Tibial artery (tissue), 4 donors: ENCODE results near the gene ASRGL1.

Experiments used
- DNase-seq, 2 donors: peaks; one replicate each; pipeline ENCODE4 v3.0.0-alpha.2; 2019
- H3K27ac ChIP-seq, 2 donors: fragments of 200-600 bp; sonication (generic) in 1 of 2; 1 replicate in 1 of 2; 2 replicates in 1 of 2; pipeline ENCODE4 v1.5.1; 2018 to 2019; ENCODE audit warnings: mild to moderate bottlenecking in 1 of 2
- H3K27me3 ChIP-seq, 2 donors: fragments of 200-600 bp; sonication (generic) in 1 of 2; one replicate each; pipeline versions ENCODE4 v1.5.1 to v1.6.0; 2016 to 2019
- H3K36me3 ChIP-seq, 3 donors: fragments of 200-600 bp; sonication (generic) in 2 of 3; one replicate each; pipeline ENCODE4 v1.5.1; 2016 to 2019; ENCODE audit warnings: mild to moderate bottlenecking in 2 of 3
- H3K4me1 ChIP-seq, 4 donors: fragments of 200-600 bp; sonication (generic) in 2 of 4; 1 replicate in 3 of 4; 2 replicates in 1 of 4; pipeline ENCODE4 v1.5.1; 2016 to 2019
- H3K4me3 ChIP-seq, 2 donors: fragments of 200-600 bp; sonication (generic) in 1 of 2; 1 replicate in 1 of 2; 2 replicates in 1 of 2; pipeline ENCODE4 v1.5.1; 2018 to 2019; ENCODE audit warnings: mild to moderate bottlenecking in 2 of 2
- H3K9me3 ChIP-seq, 3 donors: fragments of 200-600 bp; sonication (generic) in 1 of 3; one replicate each; pipeline ENCODE4 v1.5.1; 2016 to 2019
- CTCF ChIP-seq, 2 experiments: fragments of 200-600 bp in 1 of 2; fragments of 450-650 bp in 1 of 2; IDR thresholded peaks; one replicate each; pipeline ENCODE4 v1.5.1; 2017 to 2019; ENCODE audit warnings: antibody characterized with exemption in 2 of 2, mild to moderate bottlenecking in 1 of 2, moderate library complexity in 1 of 2
- intact Hi-C: fragments of 100-400 bp; cut with DNase I; formaldehyde crosslinking; loops from one replicate; pipeline ENCODE4 v1.15.0; 2023; ENCODE audit warnings: low total_unique reads

Gene ASRGL1

GRCh38 chr11:62400760-62401159 is 63.5 kb downstream of the ASRGL1 start:
- peak; percentile 75 to 93 for DNase-seq
- peak overlapping the region; percentile 79 to 82 for H3K27ac ChIP-seq
- peaks cover 8 to 69% (median 60%) of the 10 kb centered on the region in 4 donors for H3K4me1 ChIP-seq
- intact Hi-C loops, result no loop called here
- no peaks in the 10 kb centered on the region for H3K36me3 ChIP-seq
- no peaks in the 10 kb centered on the region for H3K27me3 ChIP-seq
- no peak overlapping the region for H3K4me3 ChIP-seq
- H3K9me3 ChIP-seq, result no peaks in the 10 kb centered on the region
- no peak for TF ChIP-seq CTCF (IDR thresholded peaks at IDR 0.05)

GRCh38 chr11:62401356-62401755 is 64.1 kb downstream of the ASRGL1 start:
- intact Hi-C loops, result no loop called here
- no peaks in the 10 kb centered on the region for H3K9me3 ChIP-seq
- TF ChIP-seq CTCF (IDR thresholded peaks at IDR 0.05), result no peak
- no peaks in the 10 kb centered on the region for H3K36me3 ChIP-seq
- no peaks in the 10 kb centered on the region for H3K27me3 ChIP-seq
- H3K27ac ChIP-seq, result peak overlapping the region; percentile 79 to 82
- H3K4me3 ChIP-seq, result no peak overlapping the region
- H3K4me1 ChIP-seq, result peaks cover 8 to 64% (median 58%) of the 10 kb centered on the region in 4 donors
- no peak for DNase-seq

DNA sequence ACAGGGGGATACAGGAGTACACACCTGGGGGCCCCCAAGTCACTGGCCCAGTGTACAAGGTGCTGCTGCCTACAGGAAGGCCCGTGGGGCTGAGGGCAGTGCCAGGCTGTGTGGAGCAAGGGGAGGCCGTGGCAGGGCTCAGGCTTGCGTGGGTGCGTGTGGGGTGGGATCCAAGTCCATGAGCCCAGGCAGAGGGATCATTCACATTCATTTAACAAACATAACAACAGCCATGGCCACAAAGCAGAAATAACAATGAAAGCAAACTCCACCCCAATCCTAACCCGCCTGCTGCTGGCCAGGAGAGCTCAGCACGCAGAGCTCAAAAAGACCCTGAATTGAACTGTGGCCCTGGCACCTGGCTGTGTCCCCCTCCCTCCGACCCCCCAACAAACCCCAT is 64.6 kb downstream of the ASRGL1 start:
- no peaks in the 10 kb centered on the region for H3K27me3 ChIP-seq
- peaks cover 8 to 64% (median 57%) of the 10 kb centered on the region in 4 donors for H3K4me1 ChIP-seq
- no peak for DNase-seq
- intact Hi-C loops, result no loop called here
- no peak for TF ChIP-seq CTCF (IDR thresholded peaks at IDR 0.05)
- no peaks in the 10 kb centered on the region for H3K9me3 ChIP-seq
- H3K4me3 ChIP-seq, result peak overlapping the region; percentile 17 to 36
- H3K27ac ChIP-seq, result peak overlapping the region; percentile 79 to 82
- no peaks in the 10 kb centered on the region for H3K36me3 ChIP-seq

DNA sequence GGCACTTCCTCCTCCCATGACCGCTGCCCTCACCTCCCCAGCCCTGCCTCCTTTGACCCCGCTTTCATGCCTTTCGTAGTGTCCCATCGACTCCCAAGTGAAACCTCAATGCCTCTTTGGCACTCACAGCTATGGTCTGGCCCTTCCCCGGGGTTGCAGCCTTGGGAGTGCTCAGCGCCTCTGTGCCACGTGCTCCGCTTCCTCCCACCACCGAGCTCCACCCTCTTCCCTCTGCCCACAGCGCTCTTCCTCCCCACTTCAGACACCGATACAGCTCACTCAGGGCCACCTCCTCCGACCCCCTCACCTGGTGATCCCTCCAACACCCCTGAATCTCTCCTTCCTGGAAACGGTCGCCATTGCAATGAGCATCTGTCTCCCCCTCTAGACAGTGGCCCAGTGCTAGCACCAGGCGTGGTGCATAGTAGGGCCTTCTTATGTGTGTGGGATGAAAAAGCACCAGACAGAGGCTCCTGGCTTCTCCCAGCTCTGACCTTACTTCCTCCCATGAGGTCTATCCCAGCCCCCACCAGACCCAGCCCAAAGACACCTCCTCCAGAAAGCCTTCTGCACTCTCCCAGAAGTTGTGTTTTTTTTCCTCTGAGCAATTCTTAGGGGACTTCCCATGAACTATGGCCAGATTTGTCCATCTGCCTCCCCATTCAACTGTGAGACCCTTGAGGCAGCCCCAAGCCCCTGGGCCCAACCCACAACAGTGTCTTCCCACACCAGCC is 65.1 kb downstream of the ASRGL1 start:
- no peak for TF ChIP-seq CTCF (IDR thresholded peaks at IDR 0.05)
- Histone ChIP-seq H3K36me3 (no peaks in the 10 kb centered on the region), H3K27me3 (no peaks in the 10 kb centered on the region), H3K27ac (peak overlapping the region; percentile 79 to 82), H3K4me3 (peak overlapping the region; percentile 17 to 36), H3K9me3 (no peaks in the 10 kb centered on the region), H3K4me1 (peaks cover 8 to 64% (median 57%) of the 10 kb centered on the region in 4 donors)
- peak; percentile 78 to 93 for DNase-seq
- intact Hi-C loops, result no loop called here

GRCh38 chr11:62402960-62403730 is 65.9 kb downstream of the ASRGL1 start:
- no peak for TF ChIP-seq CTCF (IDR thresholded peaks at IDR 0.05)
- intact Hi-C loops, result no loop called here
- no peaks in the 10 kb centered on the region for H3K27me3 ChIP-seq
- peaks cover 8 to 58% (median 53%) of the 10 kb centered on the region in 4 donors for H3K4me1 ChIP-seq
- DNase-seq, result no peak
- no peaks in the 10 kb centered on the region for H3K36me3 ChIP-seq
- no peak overlapping the region for H3K4me3 ChIP-seq
- peak overlapping the region; percentile 79 to 82 for H3K27ac ChIP-seq
- H3K9me3 ChIP-seq, result no peaks in the 10 kb centered on the region
